GM06990 (cell line): ENCODE results near the gene SLC12A2.

Source experiments
- DNase-seq: peaks from one replicate; pipeline ENCODE4 v3.0.0-alpha.2; 2011; ENCODE audit not compliant: insufficient read length; ENCODE audit errors: extremely low read depth
- H3K27me3 ChIP-seq: replicated peaks from 2 replicates; pipeline ENCODE4 v1.6.0; 2011; ENCODE audit warnings: low read length; ENCODE audit not compliant: control insufficient read depth, insufficient read depth
- H3K36me3 ChIP-seq: 2 replicates; pipeline ENCODE4 v1.5.1; 2011; ENCODE audit warnings: low read length; ENCODE audit not compliant: control insufficient read depth, insufficient read depth
- H3K4me3 ChIP-seq: replicated peaks from 2 replicates; pipeline ENCODE4 v1.5.1; 2011; ENCODE audit warnings: low read depth, mild to moderate bottlenecking, control low read depth, low read length
- CTCF ChIP-seq: IDR thresholded peaks from 2 replicates; pipeline ENCODE4 v1.5.1; 2011; ENCODE audit warnings: low read length, control low read depth, mild to moderate bottlenecking, inconsistent platforms; ENCODE audit not compliant: insufficient read depth, poor library complexity, severe bottlenecking

SLC12A2 gene

GRCh38 chr5:128212191-128212806, 128.7 kb downstream of the SLC12A2 start:
- no peak for TF ChIP-seq CTCF
- H3K4me3 ChIP-seq: no peak overlapping the region
- H3K27me3 ChIP-seq: no peaks in the 10 kb centered on the region
- H3K36me3 ChIP-seq: no peaks in the 10 kb centered on the region
- no peak for DNase-seq

GRCh38 chr5:128213340-128213739, 129.8 kb downstream of the SLC12A2 start:
- no peaks in the 10 kb centered on the region for H3K36me3 ChIP-seq
- DNase-seq: no peak
- peak; percentile 58 for TF ChIP-seq CTCF
- no peaks in the 10 kb centered on the region for H3K27me3 ChIP-seq
- no peak overlapping the region for H3K4me3 ChIP-seq

GRCh38 chr5:128213833-128214232, 130.3 kb downstream of the SLC12A2 start:
- Histone ChIP-seq H3K36me3 (no peaks in the 10 kb centered on the region), H3K27me3 (no peaks in the 10 kb centered on the region), H3K4me3 (no peak overlapping the region)
- no peak for DNase-seq
- TF ChIP-seq CTCF: no peak

- Histone ChIP-seq H3K36me3 (no peaks in the 10 kb centered on the region), H3K4me3 (no peak overlapping the region), H3K27me3 (no peaks in the 10 kb centered on the region)
- DNase-seq: no peak
- no peak for TF ChIP-seq CTCF
These were observed 132.7 kb downstream of the SLC12A2 start for GRCh38 chr5:128216285-128216684.

- DNase-seq: no peak
These were observed 133.4 kb downstream of the SLC12A2 start for GRCh38 chr5:128216860-128217531.

More at GRCh38 chr5:128216860-128217531, 133.4 kb downstream of the SLC12A2 start:
- Histone ChIP-seq H3K4me3 (no peak overlapping the region), H3K36me3 (no peaks in the 10 kb centered on the region), H3K27me3 (no peaks in the 10 kb centered on the region)
- TF ChIP-seq CTCF: no peak
